Activated CD4-positive, CD25-positive, alpha-beta regulatory T cell treated with anti-CD3 and anti-CD28 coated beads, Interleukin-2, amount 50 U/mL, for 16 hours (primary cell): Measurements from ENCODE around the gene PLD4.

ENCODE experiments used
- DNase-seq: peaks from one replicate; pipeline ENCODE4 v3.0.0-alpha.2; 2020; ENCODE audit warnings: low read depth, low spot score

PLD4 gene

DNA sequence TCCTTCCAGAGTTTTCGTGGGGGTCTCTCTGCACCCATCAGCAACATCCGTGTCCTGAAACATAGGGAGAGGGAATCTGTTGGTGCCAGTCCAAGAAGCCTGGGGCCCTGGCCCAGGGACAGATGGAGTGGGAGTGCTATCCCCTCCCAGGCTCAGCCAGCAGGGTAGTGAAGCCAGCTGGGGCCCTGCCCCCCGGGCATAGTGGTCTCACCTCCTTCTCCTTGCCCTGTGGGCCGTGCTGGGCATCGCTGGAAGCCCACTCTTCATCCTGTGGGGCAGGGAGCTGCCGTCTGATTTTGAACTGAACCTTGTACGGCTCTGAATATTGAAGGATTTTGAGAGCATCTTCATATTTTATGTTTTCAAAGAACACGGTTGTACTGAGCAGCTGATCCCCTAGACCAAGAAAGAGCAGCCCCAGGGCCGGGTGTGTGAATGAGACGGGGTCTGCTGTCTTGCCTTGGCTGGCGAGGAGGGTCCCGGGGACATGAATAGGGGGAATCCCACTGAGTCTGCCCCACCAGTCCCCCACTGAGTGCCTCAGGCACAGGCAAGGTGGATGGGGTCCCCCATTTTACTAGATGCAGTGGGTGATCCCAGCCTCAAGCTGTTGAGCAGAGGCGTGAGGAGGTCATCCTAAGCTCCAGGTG is 30.2 kb downstream of the PLD4 start:
- no peak for DNase-seq

DNA sequence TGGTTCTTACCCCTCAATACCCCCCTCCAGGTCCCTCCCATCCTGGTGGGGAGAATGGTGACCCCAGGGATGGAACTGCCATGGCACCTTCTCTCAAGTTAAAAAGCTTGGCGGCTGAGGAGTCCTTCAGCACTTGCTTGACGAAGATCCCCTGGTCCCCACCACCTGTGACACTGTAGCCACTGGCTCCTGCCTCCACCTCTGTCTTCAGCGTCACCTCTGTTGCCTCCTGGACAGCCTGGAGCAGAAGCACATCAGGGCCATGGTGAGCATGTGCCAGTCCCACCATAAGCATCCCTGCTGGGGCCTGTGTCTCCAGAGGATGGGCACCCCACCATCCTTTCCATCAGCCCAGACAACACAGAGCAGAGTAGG is 30.7 kb downstream of the PLD4 start:
- no peak for DNase-seq

DNA sequence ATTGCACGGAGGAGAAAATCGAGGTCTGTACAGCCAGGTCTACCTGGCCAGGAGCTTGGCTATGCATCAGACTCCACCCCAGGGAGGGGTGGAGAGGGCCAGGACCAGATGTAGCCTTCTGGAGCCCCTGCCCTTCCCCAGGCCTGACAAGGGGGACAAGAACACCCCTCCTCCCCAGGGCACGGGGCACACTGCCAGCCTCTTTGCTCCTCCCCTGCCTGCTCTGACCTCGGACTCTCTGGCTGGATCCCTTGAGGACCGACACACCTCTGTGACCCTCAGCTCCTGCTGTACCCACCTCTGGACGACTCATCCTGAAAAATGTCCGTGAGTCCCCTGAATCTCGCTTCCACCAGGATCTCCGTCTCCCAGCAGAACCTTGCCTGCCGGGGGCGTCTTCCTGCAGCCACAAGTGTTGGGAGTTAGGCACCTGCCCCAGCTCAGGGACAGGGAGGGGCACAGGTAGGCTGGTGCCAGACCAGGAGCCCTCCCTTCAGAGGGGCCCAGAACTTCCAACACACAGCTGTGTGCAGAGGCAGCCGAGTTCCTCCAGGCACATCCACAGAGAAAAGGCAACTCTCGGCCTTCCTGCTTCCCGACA is 31.7 kb downstream of the PLD4 start:
- DNase-seq, result no peak

DNA sequence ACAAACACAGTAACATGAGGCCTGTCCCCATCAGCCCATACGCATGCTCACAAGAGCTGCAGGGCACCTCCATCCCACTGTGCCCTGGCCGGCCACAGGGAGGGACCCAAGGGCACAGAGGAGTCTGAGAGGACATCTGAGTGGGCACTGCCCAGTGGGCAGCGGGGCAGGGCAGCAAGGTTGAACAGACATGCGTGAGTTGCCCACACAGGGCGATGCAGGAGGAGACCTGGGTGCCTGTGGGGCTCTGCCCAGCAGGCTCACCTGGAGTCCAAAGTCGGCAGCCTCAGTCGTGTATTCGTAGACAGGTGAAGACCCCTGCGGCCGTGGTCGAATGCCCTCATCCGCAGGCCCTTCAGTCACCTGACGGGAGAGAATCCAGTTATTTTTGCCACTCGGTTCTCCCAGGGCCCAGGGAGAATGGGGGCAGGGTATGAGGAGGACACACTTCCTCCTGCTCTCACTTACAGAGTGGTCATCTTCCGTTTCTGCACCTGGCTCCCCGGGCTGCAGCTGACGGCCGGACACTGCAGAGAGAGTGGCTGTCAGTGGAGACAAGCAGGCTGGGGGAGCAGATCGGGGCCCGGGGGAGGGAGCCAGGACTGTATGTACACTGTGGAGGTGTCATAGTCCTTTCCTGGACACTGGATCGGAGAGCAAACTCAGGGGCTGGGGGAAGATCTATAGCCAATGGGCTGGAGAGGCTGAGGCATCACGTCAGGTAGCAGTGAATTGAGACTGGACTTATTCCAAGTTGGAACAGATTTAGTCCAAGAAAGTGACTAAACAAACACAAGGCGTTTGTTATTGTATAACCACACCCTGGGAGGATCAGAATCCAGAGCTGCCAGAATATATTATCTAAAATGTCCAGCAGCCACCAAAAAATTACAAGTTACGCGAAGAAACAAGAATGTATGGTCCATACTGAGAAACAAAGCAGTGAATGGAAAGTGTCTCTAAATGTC is 32.8 kb downstream of the PLD4 start:
- no peak for DNase-seq

DNA sequence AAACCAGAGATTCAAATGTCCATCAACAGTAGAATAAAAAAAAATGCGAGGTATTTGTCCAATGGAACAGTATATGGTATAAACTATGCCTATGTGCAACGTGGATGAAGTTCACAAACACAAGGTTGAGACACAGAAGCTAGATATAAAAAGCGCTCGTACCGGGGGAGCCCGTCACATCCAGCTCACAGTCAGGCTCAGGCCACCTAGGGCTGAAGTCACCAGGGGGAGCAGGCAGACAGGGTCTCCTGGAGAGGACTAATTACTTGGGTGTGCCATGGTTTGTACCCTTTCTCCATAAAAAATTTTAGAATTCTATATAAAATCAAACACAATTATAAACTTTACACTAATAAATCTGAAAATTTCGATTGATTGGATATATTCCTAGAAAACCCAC is 39.9 kb downstream of the PLD4 start:
- DNase-seq, result no peak

DNA sequence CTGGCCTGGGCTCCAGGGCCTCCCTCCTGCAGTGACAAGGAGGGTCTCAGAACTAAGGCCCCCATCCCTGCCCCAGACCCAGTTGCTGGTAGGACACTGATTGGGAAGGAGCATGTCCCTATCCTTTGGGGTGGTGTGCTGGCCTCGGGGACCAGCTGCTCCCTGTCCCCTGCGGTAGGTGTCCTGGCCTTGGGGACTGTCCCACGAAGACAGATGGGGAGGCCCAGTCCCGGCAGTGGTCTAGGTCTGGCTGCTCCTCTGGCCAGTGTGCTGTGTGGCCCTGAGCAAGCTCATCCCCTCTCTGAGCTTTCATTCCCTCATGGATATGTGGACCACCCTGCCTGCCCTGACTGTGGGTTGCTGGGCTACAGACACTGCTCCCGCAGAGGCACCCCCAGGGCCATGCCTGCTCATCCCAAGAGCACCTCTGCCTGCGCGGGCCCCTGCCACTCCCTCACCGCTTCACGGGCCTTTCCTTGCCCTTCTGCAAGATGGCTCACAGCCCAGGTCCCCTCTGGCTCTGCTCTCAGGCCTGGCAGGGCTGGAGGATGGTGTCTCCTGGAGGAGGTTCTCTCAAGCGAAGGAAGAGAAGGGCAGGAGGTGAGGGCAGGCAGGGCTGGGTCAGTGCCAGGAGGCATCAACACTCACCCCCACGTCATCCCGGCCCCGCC is 41.0 kb downstream of the PLD4 start:
- DNase-seq, result no peak

DNA sequence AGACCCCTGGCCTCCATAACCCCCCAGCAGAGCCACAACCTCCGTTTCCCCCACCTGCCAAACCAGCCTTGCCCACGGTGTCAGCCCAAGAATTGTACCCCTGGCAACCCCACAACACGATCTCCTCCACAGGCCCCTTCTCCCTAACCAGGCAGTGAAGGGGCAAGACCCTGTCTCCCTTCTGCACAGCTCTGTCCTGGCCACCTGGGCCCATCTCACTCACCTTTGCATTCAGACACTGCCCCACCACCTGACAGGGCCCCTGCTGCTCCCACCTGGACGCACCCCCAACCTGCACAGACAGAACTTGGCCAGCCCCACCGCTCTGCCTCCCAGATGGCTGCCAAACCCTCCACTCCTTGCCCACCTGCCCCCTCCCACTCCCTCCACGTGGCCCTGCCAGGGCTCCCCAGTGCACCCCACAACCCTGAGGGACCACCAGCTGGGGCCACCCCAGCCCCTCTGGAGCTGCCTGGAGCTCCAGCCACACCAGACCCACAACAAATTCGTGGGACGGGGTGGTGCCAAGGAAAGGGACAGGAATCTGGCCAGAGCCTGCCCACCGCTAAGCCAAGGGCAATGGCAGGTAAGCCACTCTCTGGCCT is 41.7 kb downstream of the PLD4 start:
- no peak for DNase-seq

DNA sequence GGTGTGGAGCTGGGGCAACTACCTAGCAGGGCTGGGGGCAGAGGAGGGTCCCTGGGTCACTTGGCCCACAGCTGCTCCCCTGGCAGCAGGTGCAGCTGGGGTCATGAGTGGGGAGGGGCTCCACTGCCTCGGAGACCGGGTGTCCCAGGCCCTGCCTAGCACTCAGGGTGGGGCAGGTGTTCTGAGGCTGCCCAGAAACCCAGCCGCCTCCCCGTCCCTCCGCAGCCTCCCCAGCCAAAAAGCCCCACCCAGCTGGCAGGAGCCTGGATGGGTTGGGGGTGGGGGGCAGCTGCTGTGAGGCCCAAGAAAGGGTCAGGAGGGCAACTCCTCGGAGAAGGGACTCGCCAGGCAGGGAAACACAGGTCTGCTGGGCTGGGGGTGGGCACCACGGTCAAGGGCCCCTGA is 42.3 kb downstream of the PLD4 start:
- DNase-seq, result no peak

DNA sequence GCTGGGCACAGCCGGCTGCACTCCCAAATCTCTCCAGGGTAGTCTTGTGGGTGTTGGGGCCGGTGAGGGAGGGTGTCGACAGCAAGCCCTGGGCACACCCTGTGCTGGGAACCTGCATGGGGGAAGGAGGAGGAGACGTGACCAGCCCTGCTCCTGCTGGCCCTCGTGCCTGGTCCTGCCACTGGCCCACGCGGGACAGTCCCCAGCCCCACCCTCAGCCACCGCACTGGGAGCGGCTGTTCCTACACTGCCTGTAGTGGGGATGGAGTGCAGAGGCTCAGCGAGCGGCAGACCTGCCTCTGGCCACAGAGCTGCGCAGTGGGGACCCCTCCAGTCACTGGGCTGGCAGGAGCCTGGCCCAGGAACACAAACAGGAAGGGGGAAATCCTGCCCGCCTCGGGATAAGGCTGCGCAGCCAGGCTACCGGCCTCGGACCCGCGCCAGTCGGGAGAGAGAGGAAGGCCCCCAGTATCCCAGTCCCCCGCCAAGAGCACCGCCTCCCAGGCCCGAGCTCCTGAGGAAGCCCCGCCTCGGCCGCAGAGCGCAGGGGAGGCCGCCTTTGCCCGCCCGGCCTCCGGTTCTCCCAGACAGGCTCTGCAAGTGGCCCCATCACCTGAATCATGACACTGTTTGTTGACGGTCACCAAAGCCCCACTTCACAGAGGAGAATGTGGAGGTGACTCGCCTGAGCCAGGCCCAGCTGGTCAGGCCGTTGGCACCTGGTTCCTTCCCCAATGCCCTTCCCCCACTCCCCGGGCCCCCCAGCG is 42.9 kb downstream of the PLD4 start:
- no peak for DNase-seq

DNA sequence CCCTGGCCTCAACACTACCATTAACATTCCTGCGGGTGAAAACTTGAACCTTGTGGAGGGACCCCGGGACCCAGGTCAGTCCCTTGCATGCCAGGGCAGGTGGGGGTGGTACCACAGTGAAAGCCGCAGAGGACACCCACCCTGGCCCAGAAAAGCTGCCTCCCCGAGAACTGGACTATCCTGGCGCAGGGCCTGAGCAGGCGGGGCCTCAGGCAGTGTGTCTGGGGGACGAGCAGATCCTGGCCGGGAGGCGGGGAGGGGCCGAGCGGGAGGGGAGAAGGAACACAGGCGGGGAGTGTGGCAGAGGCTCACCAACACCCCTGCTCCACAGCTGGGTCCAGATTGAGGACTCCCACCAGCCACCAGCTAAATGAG is 43.5 kb downstream of the PLD4 start:
- no peak for DNase-seq

DNA sequence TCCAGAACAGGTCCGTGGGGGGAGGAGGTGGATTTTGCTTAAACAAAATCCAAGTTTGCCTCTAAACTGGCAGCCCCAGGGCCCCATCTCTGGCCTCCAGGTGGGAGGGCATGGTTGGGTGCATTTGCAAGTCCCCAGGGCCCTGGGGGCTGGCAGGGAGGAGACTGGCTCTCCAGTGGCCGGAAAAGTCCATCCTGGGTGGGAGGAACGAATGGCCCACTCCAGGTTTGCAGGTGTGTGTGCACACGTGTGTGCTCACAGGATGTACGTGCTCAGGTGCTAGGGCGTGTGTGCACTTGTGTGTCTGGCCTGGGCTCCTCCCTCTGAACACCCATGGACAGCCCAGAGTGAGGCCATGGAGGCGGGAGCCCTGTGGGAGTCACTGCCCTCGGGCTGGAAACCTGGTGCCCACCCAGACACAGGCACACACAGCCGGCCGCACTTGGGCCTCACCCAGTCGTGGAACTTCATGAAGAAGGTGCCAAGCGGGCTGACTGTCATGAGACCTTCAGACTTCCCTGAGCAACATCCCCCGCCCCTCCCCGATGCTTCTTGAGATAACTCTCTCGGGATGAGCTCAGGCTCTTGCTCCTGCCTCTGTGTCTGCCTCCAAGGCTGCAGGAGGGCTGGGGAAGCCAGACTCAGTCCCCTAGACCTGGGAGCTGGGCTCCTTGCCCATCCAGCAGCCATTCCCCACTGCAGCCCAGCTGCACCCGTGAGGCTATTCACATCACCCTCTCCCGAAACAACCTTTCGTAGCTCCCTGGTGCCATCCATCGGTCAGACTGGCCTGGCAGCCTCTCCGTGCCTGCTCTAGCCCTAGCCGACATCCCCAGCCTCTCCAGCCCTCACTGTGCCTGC is 44.1 kb downstream of the PLD4 start:
- DNase-seq, result no peak

DNA sequence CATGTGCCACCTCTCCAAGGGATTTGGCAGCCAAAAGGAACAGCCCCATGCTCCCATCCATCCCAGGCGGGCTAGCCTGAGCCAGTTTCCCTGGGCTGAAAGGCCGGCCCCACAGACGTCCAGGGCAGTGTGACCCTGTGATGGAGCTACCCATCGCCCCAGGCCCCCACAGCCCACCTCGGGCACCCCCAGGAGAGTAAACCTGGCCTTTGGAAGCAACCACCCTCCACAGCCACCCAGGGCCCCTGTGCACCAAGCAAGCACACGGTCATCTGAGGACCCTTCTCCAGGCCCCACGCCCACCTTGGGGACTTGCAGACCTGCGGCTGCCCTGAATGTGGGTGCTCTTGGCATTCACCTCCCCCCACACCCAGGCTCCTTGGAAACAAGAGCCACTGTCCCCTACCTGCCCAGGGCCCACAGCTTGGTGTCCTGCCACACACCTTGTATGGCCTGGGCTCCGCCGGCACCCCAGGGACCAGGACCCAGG is 45.1 kb downstream of the PLD4 start:
- DNase-seq, result no peak

DNA sequence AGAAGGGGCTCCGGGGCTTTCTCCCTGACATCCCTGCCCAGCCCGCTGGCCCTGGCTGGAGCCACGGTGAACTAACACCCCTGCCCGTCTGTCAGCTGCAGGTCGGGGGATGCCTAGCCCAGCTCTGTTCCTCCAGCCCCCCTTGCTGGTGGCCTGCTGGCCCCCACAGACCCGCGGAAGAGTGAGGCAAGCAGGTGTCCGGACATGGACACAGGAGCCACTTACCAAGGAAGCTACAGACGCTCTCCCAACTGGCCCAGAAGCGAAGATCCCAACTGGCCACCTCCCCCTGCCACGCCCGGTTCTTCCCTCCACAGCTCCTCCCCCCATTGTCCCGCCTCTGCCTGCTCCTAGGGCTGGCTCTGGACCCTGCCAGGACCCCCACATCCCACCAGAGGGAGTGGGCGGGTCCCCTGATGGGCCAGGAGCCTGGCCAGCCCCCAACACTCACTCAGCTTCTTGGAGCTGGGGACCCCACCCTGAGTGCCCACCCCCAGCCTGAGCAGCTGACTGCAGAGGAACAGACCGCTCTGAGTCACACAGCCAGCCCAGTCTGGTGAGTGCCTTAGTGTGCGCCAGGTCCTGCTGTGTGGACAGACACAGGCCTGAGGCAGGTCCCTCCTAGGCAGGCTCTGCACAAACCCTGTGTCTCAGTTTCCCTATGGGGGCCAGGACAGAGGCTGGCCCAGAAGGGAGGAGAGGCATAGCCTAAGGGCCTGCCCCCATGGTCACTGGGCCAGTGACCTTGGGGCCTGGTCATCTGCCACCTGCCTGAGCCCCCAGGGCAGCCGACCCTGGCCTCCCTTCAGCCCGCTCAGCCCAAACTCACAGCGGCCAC is 45.8 kb downstream of the PLD4 start:
- DNase-seq, result no peak

DNA sequence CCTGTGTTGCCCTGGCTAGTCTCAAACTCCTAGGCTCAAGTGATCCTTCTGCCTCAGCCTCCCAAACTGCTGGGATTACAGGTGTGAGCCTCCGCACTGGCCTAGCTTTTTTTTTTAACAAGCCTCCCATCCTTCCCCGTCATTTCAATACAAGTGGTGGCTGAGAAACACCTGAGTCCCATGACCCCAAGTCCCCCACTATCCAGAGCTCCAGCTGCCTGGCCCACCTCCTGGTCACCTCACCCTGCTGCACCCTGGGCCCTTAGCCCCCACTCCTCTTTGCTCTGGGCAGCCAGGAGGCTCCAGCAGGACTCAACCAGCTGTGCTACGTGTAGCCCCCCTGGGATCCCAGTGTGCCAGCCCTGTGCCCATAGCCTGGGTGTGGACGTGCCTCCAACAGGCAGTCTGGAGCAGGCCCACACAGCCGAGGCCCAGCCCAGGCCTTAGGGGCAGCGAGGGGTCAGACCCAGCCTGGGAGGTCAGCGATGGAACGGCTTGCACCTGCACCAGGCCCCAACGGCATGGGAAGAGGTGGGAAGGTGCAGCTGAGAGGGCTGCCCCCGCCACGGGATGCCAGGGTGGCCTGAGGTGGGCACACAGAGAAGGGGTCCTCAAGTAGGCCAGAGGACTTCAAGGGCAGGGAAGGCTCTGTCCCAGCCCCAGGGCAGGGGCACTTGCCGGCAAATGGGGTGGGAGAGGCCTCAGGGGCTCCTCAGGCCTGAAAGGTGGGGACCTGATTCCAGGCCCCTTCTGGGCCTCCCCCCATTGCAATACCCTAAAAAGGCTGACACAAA is 47.0 kb downstream of the PLD4 start:
- no peak for DNase-seq

DNA sequence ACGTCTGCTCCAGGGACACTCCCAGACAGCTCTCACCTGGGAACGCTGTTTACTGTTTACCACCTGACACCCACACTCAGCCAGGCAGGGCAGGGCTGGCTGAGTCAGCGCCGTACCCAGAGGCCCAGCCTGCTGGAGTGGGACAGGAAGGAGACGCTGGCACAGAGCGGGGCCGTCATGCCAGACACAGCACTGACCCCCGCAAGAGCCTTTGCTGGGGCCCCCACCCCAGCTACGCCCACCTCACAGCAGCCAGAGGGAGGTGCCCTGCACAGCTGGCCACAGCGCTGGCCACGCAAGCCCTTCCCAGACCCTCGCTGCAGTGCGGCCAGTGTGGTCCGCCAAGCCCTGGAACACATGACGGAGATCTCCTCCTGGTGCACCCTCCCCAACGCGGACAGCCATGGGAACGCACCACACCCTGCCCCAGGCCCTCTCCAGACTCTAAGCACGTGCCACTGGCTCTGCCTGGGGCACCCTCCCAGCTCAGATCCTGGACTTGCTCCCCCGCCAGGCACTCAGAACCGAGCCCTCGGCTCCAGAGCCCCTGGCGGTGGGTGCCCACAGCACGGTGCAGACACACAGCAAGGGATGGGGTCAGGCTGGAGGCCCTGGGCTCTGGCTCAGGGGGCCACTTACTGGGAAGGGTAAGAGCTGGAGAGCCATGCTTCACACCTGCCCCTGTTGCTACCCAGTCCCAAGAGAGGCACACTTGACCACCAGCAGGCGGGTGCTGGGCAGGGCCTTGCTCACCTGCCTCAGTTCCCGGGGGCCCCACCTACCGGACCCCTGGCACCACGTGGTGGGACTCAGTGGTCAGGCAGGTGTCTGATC is 47.8 kb downstream of the PLD4 start:
- DNase-seq, result no peak

DNA sequence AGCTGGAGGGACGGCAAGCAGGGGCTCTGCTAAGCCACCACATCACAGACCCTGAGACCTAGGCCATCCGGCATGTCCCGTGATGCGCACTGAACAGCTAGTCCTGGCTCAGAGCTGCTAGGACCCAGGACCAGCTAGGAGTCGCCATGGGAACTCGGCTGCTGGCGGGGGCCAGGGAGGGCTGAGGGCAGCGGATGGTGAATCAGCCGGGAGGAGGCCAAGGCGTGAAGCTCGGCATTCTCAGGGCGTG is 48.4 kb downstream of the PLD4 start:
- no peak for DNase-seq

DNA sequence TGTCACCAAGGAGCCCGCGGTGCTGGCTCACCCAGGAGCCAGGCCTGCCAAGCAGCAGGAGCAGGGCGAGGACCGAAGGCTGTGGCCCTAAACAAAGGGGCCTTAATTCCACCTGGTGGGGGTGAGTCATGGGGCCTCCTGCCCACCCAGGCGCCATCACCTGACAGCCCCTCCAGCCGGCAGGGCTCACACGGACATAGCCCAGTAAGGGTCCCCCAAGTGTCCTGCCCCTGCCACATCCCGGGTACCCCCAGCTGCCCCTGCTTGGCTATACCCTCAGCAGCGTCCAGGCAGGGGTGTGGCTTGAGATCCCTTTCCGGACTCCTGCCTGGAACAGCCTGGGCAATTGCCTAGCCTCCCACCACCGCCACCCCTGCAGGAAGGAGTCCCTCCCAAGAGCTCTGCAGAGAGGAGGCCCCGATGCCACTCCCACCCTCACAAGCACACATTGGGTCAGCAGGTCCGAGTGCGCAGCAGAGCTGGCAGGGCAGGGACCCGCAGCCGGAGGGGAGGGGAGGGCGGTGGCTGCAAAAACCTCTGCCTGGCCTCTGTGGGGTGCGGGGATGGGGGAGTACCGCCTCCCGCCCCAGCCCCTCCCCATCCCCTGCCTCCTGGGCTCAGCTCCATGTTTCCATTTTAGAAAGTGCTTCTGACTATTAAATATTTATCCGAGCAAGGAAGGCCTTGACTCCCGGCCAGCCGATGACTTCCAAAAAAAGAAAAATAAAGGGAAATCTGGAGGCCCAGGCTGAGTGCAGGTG is 48.9 kb downstream of the PLD4 start:
- no peak for DNase-seq
